ENCODE results near the gene IL13RA1.
"Not testable (repeated sequence)": the region's sequence is repeated elsewhere in the genome, so short reads cannot be mapped to it uniquely, and the experiment has no call there.

Gene IL13RA1

DNA sequence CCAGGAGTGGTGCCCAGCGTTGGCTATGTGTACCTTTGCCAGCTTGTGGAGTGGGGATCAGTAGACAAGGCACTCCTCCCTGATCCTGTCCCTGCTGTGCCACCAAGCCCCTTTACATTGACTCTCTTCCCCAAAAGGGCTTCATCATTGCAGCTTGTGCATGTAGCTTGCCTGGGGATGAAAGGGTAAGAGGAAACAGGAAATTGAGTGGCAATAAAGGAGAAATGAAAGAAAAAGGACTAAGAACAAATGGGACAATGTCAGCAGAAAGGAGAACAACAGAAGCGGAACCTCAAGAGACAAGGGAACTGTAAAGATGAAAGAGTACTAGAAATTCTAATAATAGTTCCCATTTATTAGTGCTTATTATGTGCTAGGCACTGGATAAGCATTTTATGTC lies 8.7 kb upstream of the IL13RA1 start:
- H3K9me3 Mint-ChIP-seq = no peaks in the 10 kb centered on the region
- no peak for DNase-seq
- CTCF ChIA-PET = no interaction called here
- no peak overlapping the region for H3K4me3 Mint-ChIP-seq
- H3K27ac Mint-ChIP-seq = no peak overlapping the region
- H3K4me1 Mint-ChIP-seq = no peaks in the 10 kb centered on the region
- peaks cover 6% of the 10 kb centered on the region for H3K27me3 Mint-ChIP-seq
- H3K36me3 Mint-ChIP-seq = no peaks in the 10 kb centered on the region

DNA sequence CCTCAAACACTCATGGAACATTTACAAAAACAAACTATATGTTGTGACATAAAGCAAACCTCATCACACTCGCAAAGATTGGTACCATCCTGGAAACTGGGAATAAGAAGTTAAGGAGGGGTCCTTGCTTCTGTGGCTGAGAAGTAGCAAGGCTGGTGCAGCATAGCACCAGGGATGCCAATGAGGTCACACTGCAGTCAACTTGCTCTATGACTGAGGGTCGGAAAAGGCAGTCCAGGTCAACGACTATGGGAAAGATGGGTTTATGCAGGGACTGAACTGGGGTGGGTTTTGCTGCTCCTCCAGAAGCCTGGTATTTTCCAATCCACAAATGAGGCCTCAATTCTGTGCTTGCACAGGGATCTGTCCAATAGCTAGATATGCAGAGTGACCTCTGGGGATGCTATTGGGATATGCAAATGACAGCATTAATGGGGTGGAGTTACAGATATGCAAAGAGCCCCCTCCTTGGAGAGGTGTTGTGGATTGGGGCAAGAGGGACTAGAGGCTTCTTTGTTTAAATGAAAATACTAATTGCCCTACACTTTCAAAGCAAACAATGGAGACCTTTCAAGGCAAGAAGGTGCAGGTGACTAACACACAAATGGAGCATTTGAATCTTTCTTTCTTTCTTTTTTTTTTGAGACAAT lies 7.2 kb upstream of the IL13RA1 start:
- Mint-ChIP-seq H3K9me3 (no peaks in the 10 kb centered on the region), H3K36me3 (no peaks in the 10 kb centered on the region), H3K4me1 (no peaks in the 10 kb centered on the region), H3K4me3 (no peak overlapping the region), H3K27me3 (peaks cover 12% of the 10 kb centered on the region), H3K27ac (no peak overlapping the region)
- CTCF ChIA-PET = no interaction called here
- DNase-seq = no peak

DNA sequence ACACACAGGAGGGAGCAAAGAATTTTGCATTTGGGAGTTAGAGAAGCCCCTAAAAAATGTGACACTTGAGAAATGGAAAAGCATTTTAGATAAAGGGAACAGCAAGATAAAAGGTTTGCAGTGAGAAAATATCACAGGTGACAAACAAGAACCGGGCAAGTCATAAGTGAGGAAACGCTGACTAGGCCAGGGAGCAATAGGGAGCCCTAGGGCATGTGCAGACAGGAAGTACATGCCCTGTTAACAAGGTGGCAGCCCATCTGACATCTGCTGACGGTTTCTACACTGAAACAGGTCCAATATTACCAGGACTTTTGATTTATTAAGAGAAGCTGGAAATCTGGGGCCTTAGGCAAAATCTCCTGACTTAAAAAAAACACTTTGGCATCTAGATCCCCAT lies 4.0 kb upstream of the IL13RA1 start:
- DNase-seq = no peak
- CTCF ChIA-PET = no interaction called here
- Mint-ChIP-seq H3K27ac (no peak overlapping the region), H3K4me3 (no peak overlapping the region), H3K27me3 (peaks cover 33% of the 10 kb centered on the region), H3K9me3 (no peaks in the 10 kb centered on the region), H3K36me3 (no peaks in the 10 kb centered on the region), H3K4me1 (peaks cover 4% of the 10 kb centered on the region)

DNA sequence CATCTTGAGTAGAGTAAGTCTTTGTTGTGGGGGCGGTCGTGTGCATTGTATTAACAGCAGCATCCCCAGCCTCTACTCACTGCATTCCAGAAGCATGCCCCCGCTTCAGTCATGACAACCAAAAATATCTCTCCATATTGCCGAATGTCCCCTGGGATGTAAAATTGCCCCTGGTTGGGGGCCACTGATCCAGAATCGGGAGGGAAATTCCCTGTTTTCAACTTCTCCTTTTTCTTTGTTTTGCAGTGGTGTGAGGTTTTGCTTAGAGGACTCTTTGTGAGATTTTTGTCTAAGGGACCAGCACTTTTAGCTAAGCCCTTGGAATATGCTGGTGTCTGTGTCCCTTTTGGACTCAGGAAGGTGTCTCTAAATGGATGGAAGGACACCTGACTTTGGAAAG lies 3.0 kb upstream of the IL13RA1 start:
- Mint-ChIP-seq H3K36me3 (no peaks in the 10 kb centered on the region), H3K27me3 (peaks cover 38% of the 10 kb centered on the region), H3K9me3 (no peaks in the 10 kb centered on the region), H3K27ac (no peak overlapping the region), H3K4me3 (no peak overlapping the region), H3K4me1 (peaks cover 4% of the 10 kb centered on the region)
- DNase-seq = no peak
- CTCF ChIA-PET = no interaction called here

DNA sequence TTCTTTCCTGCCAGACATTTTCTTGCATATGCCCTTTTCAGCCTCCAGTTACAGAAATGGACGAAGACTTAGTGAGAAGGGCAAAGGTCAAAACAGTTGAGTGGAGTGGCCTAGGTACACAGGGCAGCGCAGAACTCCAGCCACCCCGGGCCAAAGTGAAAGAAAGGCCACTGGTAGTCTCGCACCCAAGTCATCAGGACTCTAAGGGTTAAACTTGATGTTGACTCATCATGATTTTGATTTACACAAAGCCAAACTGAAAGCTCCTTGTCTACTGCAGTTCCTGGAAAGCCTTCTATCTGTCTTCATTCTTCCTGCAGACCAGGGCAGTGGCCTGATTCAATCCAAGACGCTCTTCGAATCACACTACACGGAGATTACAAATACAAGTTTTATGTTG lies 2.6 kb upstream of the IL13RA1 start:
- peaks cover 41% of the 10 kb centered on the region for H3K27me3 Mint-ChIP-seq
- no peaks in the 10 kb centered on the region for H3K36me3 Mint-ChIP-seq
- H3K9me3 Mint-ChIP-seq = no peaks in the 10 kb centered on the region
- CTCF ChIA-PET = no interaction called here
- no peak for DNase-seq
- peaks cover 4% of the 10 kb centered on the region for H3K4me1 Mint-ChIP-seq
- H3K27ac Mint-ChIP-seq = no peak overlapping the region
- no peak overlapping the region for H3K4me3 Mint-ChIP-seq

DNA sequence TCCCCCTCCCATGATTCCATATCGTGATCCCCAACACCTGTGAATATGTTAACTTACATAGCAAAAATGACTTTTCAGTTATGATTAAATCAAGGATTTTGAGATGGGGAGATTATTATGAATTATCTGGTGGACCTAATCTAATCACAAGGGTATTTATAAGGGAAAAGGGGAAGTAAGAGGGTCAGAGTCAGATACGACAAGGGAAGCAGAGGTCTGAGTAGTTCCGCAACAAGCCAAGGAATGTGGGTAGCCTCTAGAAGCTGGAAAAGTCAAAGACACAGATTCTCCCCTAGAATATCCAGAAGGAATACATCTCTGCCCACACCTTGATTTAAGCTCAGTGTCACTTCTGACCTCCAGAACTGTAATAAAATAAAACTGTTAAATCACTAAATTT lies 1.0 kb upstream of the IL13RA1 start:
- no peaks in the 10 kb centered on the region for H3K9me3 Mint-ChIP-seq
- no peak for DNase-seq
- peaks cover 4% of the 10 kb centered on the region for H3K4me1 Mint-ChIP-seq
- H3K27ac Mint-ChIP-seq = no peak overlapping the region
- peak overlapping the region; percentile 9 for H3K4me3 Mint-ChIP-seq
- H3K36me3 Mint-ChIP-seq = no peaks in the 10 kb centered on the region
- H3K27me3 Mint-ChIP-seq = peaks cover 53% of the 10 kb centered on the region
- CTCF ChIA-PET = no interaction called here

DNA sequence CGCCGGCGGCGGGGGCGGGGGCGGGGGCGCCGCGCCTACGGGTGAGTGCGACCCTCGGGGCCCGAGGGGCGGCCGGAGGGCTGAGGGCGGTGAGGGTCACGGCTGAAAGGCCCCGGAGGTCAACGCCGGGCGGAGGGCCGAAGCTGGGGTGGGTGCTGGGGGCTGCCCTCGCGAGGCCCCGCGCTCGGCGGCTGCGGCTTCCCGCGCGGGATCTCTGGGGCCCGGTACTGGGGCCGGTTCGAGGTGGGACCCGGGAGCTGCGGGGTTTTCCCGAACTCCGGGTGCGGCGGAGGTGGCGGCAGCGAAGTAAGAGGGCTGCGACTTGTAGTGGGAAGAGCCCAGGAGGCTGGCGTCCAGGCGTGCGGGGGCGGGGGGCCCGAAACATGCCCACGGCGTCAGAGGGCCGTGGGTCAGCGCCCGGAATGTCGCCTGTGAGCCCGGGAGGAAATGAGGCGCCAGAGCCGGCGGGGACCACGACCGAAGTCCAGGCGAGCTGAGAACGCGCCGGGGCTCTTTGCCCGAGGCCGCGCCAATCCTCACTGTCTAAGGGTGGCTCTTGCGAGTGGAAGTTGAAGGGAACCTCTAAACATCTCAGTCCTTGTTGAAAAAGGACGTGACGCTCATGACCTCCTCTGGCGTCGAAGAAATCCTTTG lies 407 bp downstream of the IL13RA1 start:
- Mint-ChIP-seq H3K4me1 (peaks cover 4% of the 10 kb centered on the region), H3K36me3 (no peaks in the 10 kb centered on the region), H3K27ac (no peak overlapping the region), H3K4me3 (peak overlapping the region; percentile 28), H3K27me3 (peaks cover 53% of the 10 kb centered on the region), H3K9me3 (no peaks in the 10 kb centered on the region)
- no peak for DNase-seq
- CTCF ChIA-PET = no interaction called here

DNA sequence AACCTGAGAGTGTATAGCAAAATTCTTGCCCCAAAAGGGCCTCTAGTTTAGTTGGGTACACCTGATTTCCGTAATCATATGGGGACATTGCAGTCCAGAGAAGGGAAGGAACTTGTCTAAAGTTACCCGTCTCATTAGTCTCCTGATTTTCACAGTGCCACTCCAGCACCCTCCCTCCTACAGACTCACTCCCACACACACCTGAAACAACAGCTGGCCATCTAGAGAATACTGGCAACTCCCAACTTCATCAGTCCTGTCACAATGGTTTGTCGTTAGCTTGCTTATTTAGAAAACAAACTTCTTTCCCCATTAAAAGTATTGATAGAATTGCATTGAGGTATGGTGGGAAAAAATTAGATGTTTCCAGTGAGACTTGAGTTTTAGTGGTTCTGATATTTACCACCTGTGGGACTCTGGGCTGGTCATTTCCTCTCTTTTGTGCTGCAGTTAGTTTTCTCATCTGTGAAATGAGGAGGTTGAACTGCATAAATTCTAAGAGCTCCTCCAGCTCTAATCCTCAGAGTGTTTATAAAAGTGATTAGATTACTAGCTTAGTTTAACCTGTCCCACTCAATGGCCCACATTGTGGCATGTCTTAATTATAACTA lies 1.7 kb downstream of the IL13RA1 start:
- Mint-ChIP-seq H3K4me3 (no peak overlapping the region), H3K9me3 (no peaks in the 10 kb centered on the region), H3K4me1 (peaks cover 4% of the 10 kb centered on the region), H3K36me3 (no peaks in the 10 kb centered on the region), H3K27ac (no peak overlapping the region), H3K27me3 (peaks cover 49% of the 10 kb centered on the region)
- CTCF ChIA-PET = no interaction called here
- DNase-seq = no peak

DNA sequence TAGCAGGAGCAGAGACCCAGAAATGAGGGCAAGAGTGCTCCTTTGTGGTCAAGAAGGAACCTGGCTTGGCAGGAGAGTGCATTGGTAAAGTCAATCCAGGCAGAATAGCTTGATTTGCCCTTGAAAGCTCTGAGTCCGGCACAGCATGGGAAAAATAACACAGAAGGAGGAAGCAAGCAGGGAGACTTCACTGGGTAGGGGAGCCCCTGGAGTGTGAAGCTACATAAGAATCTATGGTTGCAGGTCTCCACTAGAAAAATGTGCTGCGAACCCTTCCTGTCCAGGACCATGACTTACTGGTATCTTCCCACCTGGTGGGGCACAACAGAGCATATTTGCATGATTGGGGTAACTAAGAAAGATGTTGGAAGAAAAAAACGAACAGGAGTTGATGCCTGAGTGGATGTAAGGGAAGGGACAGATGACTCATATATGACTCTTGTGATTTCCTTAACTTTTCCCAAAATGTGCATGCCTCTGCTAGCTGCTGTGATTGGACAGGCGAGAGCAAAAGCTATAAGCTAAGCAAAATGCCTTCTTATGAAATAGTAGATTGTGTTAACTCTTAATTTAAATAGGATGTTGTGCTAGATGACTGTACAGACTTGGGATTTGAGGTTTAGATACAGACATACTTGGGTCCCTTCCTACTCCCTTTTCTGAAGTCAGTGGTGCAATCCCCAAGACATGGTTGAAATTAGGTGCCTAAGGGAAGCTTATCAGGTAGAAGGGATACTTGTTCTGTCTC lies 3.3 kb downstream of the IL13RA1 start:
- Mint-ChIP-seq H3K4me1 (peaks cover 4% of the 10 kb centered on the region), H3K36me3 (no peaks in the 10 kb centered on the region), H3K27ac (no peak overlapping the region), H3K4me3 (no peak overlapping the region), H3K9me3 (no peaks in the 10 kb centered on the region), H3K27me3 (peaks cover 49% of the 10 kb centered on the region)
- CTCF ChIA-PET = no interaction called here
- no peak for DNase-seq

DNA sequence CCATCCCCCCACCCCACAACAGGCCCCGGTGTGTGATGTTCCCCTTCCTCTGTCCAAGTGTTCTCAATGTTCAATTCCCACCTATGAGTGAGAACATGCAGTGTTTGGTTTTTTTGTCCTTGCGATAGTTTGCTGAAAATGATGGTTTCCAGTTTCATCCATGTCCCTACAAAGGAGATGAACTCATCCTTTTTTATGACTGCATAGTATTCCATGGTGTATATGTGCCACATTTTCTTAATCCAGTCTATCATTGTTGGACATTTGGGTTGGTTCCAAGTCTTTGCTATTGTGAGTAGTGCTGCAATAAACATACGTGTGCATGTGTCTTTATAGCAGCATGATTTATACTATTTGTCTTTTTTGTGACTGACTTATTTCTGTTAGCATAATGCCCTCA lies 5.1 kb downstream of the IL13RA1 start:
- H3K27me3 Mint-ChIP-seq = peaks cover 43% of the 10 kb centered on the region
- H3K27ac Mint-ChIP-seq, H3K36me3 Mint-ChIP-seq, DNase-seq, H3K4me1 Mint-ChIP-seq, H3K4me3 Mint-ChIP-seq, H3K9me3 Mint-ChIP-seq, CTCF ChIA-PET: not testable (repeated sequence)

DNA sequence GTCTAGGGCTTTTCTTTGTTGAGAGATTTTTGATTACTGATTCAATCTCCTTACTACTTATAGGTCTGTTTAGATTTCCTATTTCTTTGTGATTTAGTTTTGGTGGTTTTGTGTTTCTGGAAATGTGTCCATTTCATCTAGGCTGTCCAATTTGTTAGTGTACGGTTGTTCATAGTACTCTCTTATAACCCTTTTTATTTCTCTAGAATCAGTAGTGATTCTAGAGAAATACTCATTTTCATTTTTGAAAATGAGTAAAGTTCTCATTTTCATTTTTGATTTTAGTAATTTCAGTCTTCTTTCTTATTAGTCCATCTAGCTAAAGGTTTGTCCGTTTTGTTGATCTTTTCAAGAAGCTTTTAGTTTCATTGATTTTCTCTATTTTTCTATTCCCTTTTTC lies 7.5 kb downstream of the IL13RA1 start:
- CTCF ChIA-PET = no interaction called here
- H3K9me3 Mint-ChIP-seq = no peaks in the 10 kb centered on the region
- peaks cover 22% of the 10 kb centered on the region for H3K27me3 Mint-ChIP-seq
- H3K27ac Mint-ChIP-seq = no peak overlapping the region
- peaks cover 1% of the 10 kb centered on the region for H3K36me3 Mint-ChIP-seq
- no peak for DNase-seq
- no peak overlapping the region for H3K4me3 Mint-ChIP-seq
- H3K4me1 Mint-ChIP-seq = no peaks in the 10 kb centered on the region

DNA sequence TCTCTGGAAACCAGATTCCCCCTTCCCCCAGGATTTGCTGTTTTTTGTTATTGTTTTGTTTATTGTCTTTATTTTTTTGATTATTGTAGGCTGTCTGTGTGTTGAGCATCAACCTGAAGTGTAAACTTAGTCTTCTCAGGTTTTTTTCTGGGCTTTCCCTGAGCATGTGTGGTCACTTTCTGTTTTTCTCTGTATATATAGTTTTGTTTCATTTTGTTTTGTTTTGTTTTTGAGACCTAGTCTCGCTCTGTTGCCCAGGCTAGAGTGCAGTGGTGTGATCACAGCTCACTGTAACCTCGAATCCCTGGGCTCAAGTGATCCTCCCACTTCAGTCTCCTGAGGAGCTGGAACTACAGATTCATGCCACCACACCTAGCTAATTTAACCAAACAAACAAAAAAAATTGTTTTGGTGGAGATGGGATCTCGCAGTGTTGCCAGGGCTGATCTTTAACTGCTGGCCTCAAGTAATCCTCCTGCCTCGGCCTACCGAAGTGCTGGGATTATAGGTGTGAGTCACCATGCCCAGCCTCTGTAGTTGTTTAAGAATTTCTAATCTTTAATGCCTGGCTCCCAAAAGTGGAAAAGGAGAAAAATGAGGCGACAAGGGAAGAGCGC lies 9.1 kb downstream of the IL13RA1 start:
- DNase-seq = no peak
- Mint-ChIP-seq H3K27ac (no peak overlapping the region), H3K9me3 (no peaks in the 10 kb centered on the region), H3K36me3 (peaks cover 1% of the 10 kb centered on the region), H3K27me3 (peaks cover 14% of the 10 kb centered on the region), H3K4me1 (no peaks in the 10 kb centered on the region), H3K4me3 (no peak overlapping the region)
- CTCF ChIA-PET = no interaction called here

DNA sequence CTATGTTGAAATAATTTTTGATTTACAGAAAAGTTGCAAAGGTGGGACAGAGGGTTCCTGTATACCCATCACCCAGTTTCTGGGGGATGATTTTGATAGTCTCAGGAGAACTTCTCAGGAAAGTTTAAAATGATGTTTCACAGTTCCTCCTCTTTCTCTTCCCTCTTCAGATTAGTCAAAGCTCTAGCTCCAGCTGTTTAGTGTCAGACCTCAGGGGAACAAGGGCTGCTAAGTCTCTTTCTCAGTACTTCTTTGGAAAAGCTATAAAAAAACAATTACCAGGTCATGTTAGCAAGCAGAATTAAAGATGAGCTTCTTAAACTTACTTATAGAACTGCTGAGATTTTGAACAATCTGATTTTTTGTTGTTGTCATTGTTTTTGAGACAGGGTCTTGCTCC lies 12.2 kb downstream of the IL13RA1 start:
- no peak for DNase-seq
- Mint-ChIP-seq H3K27me3 (peaks cover 14% of the 10 kb centered on the region), H3K36me3 (peaks cover 1% of the 10 kb centered on the region), H3K9me3 (no peaks in the 10 kb centered on the region), H3K4me3 (no peak overlapping the region), H3K4me1 (no peaks in the 10 kb centered on the region), H3K27ac (no peak overlapping the region)
- CTCF ChIA-PET = no interaction called here

DNA sequence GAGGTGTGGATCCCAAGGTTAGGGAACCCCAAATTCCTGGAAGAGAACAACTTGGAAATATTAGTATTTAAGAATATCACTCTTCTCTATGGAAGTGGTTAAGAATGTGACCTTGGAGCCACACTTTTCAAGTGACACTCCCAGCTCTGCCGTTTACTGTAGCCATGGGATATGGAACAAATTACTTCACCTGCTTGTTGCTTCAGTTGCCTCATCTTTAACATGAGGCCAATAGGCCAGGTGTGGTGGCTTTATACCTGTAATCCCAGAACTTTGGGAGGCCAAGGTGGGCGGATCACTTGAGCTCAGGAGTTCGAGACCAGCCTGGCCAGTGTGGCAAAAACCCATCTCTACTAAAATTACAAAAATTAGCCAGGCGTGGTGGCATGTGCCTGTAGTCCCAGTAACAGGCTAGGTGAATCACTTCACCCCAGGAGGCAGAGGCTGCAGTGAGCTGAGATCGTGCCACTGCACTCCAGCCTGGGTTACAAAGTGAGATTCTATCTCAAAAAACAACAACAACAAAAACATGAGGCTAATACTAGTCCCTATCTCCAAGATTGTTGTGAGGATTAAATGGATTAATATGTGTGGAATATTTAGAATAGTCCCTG lies 13.0 kb downstream of the IL13RA1 start:
- H3K27me3 Mint-ChIP-seq = peaks cover 14% of the 10 kb centered on the region
- H3K36me3 Mint-ChIP-seq = peaks cover 1% of the 10 kb centered on the region
- no peak overlapping the region for H3K4me3 Mint-ChIP-seq
- H3K27ac Mint-ChIP-seq = no peak overlapping the region
- no peak for DNase-seq
- H3K4me1 Mint-ChIP-seq = no peaks in the 10 kb centered on the region
- no peaks in the 10 kb centered on the region for H3K9me3 Mint-ChIP-seq
- CTCF ChIA-PET = no interaction called here
